HepG2 (cell line): ENCODE measurements around the gene NT5C. TPM values are rescaled to one million over a fixed set of nuclear protein-coding genes. Genes with fewer than 3 reads are reported as not detected.

Experiments
- BCL6 ChIP-seq: IDR thresholded peaks from 2 replicates; pipeline ENCODE4 v1.6.1; 2016; ENCODE audit warnings: missing genetic modification reagents, missing compliant biosample characterization
- BORCS8-MEF2B ChIP-seq: sonication (generic); formaldehyde crosslinking; IDR thresholded peaks from 2 replicates; pipeline ENCODE4 v1.8.0; 2022; ENCODE audit warnings: mild to moderate bottlenecking, missing genetic modification reagents
- HIVEP1 ChIP-seq: sonication (generic); formaldehyde crosslinking; IDR thresholded peaks from 2 replicates; pipeline ENCODE4 v1.4.0; 2020; ENCODE audit warnings: mild to moderate bottlenecking, missing genetic modification reagents
- JARID2 ChIP-seq: sonication (generic); formaldehyde crosslinking; IDR thresholded peaks from 2 replicates; pipeline ENCODE4 v1.8.1; 2023; ENCODE audit warnings: missing genetic modification reagents, inconsistent platforms; ENCODE audit not compliant: insufficient replicate concordance
- KAT8 ChIP-seq: IDR thresholded peaks from 2 replicates; pipeline ENCODE4 v1.6.1; 2016; ENCODE audit warnings: missing genetic modification reagents, missing compliant biosample characterization
- NFIC ChIP-seq: IDR thresholded peaks from 2 replicates; pipeline ENCODE4 v1.6.1; 2012; ENCODE audit warnings: mild to moderate bottlenecking, low read length, inconsistent platforms
- NRL ChIP-seq: sonication (generic); formaldehyde crosslinking; IDR thresholded peaks from 2 replicates; pipeline ENCODE4 v1.5.0; 2020; ENCODE audit warnings: missing genetic modification reagents, mild to moderate bottlenecking, moderate library complexity, borderline replicate concordance
- PRMT3 ChIP-seq: sonication (generic); formaldehyde crosslinking; IDR thresholded peaks from 2 replicates; pipeline ENCODE4 v1.8.1; 2022; ENCODE audit warnings: low read depth, mild to moderate bottlenecking, moderate library complexity, missing genetic modification reagents, borderline replicate concordance
- RFXANK ChIP-seq: IDR thresholded peaks from 2 replicates; pipeline ENCODE4 v1.6.1; 2016
- SOX6 ChIP-seq, 2 experiments: fragments of 450-650 bp in 1 of 2; sonication (generic) in 1 of 2; formaldehyde crosslinking in 1 of 2; IDR thresholded peaks; 2 replicates each; pipeline versions ENCODE4 v1.4.0 to v1.6.1; 2017 to 2020; ENCODE audit warnings: antibody characterized with exemption in 1 of 2, mild to moderate bottlenecking in 1 of 2, missing genetic modification reagents in 1 of 2
- TIGD3 ChIP-seq: sonication (generic); formaldehyde crosslinking; IDR thresholded peaks from 2 replicates; pipeline ENCODE4 v1.5.1; 2020; ENCODE audit warnings: mild to moderate bottlenecking, missing genetic modification reagents, borderline replicate concordance
- ZNF350 ChIP-seq: sonication (generic); formaldehyde crosslinking; IDR thresholded peaks from 2 replicates; pipeline ENCODE4 v1.4.0; 2020; ENCODE audit warnings: mild to moderate bottlenecking, low read depth, missing genetic modification reagents, borderline replicate concordance
- ZNF414 ChIP-seq: sonication (generic); formaldehyde crosslinking; IDR thresholded peaks from 2 replicates; pipeline ENCODE4 v1.5.0; 2020; ENCODE audit warnings: missing genetic modification reagents
- ZNF616 ChIP-seq: sonication (generic); formaldehyde crosslinking; IDR thresholded peaks from 2 replicates; pipeline ENCODE4 v1.5.0; 2020; ENCODE audit warnings: low read depth, mild to moderate bottlenecking, missing genetic modification reagents
- ZNF629 ChIP-seq: sonication (generic); formaldehyde crosslinking; conservative IDR thresholded peaks from 2 replicates; pipeline ENCODE4 v1.5.0; 2020; ENCODE audit warnings: missing genetic modification reagents
- ZNF672 ChIP-seq: sonication (generic); formaldehyde crosslinking; IDR thresholded peaks from 2 replicates; pipeline ENCODE4 v1.8.1; 2022; ENCODE audit warnings: missing genetic modification reagents
- ZNF703 ChIP-seq: sonication (generic); formaldehyde crosslinking; IDR thresholded peaks from 2 replicates; pipeline ENCODE4 v1.5.1; 2020; ENCODE audit warnings: missing genetic modification reagents, mild to moderate bottlenecking, moderate library complexity, borderline replicate concordance
- ZSCAN21 ChIP-seq: sonication (generic); formaldehyde crosslinking; IDR thresholded peaks from 2 replicates; pipeline ENCODE4 v1.8.0; 2022; ENCODE audit warnings: mild to moderate bottlenecking, missing genetic modification reagents, moderate library complexity, borderline replicate concordance
- polyA plus RNA-seq, 8 experiments: library from polyadenylated mRNA; depleted of rRNA in 3 of 8; stranded (reverse) in 7 of 8; unstranded in 1 of 8; fragments of >200 nt; fragmentation: Illumina TruSeq in 4 of 8; extraction: Trizol in 4 of 8; gene quantifications; 2 replicates each; pipeline versions ENCODE4 v1.2.1 to v1.2.3, GENCODE V29; 2011 to 2016; ENCODE audit warnings: low read depth in 4 of 8, missing spikeins in 1 of 8, mixed read lengths in 1 of 8; ENCODE audit not compliant: insufficient read depth in 1 of 8
- total RNA-seq, 5 experiments: library from RNA; depleted of rRNA; stranded (reverse); fragments of >200 nt; fragmentation: Illumina TruSeq; extraction: Trizol; gene quantifications; 2 replicates each; pipeline ENCODE4 v1.2.3, GENCODE V29; 2016; ENCODE audit warnings: low read depth in 1 of 5
- TF ChIP-seq, protein P1 (sequence below): sonication (generic); formaldehyde crosslinking; IDR thresholded peaks from 2 replicates; pipeline ENCODE4 v1.4.0; 2020; ENCODE audit warnings: mild to moderate bottlenecking, low read depth, missing genetic modification reagents
- TF ChIP-seq, protein P2 (sequence below): sonication (generic); formaldehyde crosslinking; IDR thresholded peaks from 2 replicates; pipeline ENCODE4 v1.5.0; 2020; ENCODE audit warnings: missing genetic modification reagents

The NT5C gene
- total and polyA plus RNA-seq, 2 of the 13 experiments (the other 11 are each of a cell fraction or from before 2014, with no cell fraction given): 42.8 to 48.6 TPM

DNA sequence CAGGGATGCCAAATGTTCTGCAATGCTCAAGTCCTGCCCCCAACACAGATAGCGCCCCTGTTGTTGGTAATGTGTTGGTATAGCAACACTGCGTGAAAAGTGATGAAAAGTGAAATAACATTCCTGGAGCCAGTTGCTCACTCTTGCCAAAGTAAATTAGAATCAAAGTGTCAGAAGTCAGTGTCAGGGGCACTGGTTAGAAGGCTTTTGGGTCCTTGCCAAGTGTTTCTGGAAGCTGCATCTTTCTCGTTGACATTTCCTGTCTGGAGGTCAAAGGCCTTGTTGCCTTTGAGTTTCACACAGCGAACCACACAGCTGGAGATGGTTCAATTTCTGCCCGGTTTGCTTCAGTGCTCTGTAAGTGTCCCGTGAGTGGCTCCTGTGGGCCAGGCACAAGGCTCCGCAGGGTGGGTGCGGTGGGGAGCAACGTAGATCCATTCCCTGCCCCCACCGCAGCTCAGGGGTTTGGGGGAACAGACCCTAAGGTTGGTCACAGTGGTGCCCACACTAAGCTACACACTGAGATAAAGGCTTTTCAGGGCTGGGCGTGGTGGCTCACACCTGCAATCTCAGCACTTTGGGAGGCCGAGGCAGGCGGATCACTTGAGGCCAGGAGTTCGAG lies 47.4 kb downstream of the NT5C start (continued):
- TF ChIP-seq SOX6 (IDR thresholded peaks at IDR 0.05) (no peak), SOX6 (CRISPR knock-in tag; IDR thresholded peaks at IDR 0.05) (peak; percentile 88), HIVEP1 (CRISPR knock-in tag) (peak; percentile 75; the same call in 1 of the 2 replicates), ZNF629 (0 out of 2 replicates have a peak, but pooled peaks have one; percentile 21), BORCS8-MEF2B (CRISPR knock-in tag) (peak; percentile 53; the same call in 1 of the 2 replicates), BCL6 (peak; percentile 99), RFXANK (CRISPR knock-in tag) (no peak), JARID2 (CRISPR knock-in tag) (peak; percentile 48), ZNF350 (CRISPR knock-in tag) (peak; percentile 68), ZNF672 (CRISPR knock-in tag) (no peak), KAT8 (CRISPR knock-in tag) (peak; percentile 81), ZNF414 (CRISPR knock-in tag) (peak; percentile 83; the same call in 1 of the 2 replicates), ZNF703 (CRISPR knock-in tag) (no peak), ZNF616 (CRISPR knock-in tag) (no peak), NFIC (peak; percentile 97), TIGD3 (CRISPR knock-in tag) (0 out of 2 replicates have a peak, but pooled peaks have one; percentile 61), ZSCAN21 (CRISPR knock-in tag) (peak; percentile 50; the same call in 1 of the 2 replicates), PRMT3 (CRISPR knock-in tag) (no peak), NRL (CRISPR knock-in tag) (peak; percentile 54; the same call in 1 of the 2 replicates)
- TF ChIP-seq, protein P1, sequence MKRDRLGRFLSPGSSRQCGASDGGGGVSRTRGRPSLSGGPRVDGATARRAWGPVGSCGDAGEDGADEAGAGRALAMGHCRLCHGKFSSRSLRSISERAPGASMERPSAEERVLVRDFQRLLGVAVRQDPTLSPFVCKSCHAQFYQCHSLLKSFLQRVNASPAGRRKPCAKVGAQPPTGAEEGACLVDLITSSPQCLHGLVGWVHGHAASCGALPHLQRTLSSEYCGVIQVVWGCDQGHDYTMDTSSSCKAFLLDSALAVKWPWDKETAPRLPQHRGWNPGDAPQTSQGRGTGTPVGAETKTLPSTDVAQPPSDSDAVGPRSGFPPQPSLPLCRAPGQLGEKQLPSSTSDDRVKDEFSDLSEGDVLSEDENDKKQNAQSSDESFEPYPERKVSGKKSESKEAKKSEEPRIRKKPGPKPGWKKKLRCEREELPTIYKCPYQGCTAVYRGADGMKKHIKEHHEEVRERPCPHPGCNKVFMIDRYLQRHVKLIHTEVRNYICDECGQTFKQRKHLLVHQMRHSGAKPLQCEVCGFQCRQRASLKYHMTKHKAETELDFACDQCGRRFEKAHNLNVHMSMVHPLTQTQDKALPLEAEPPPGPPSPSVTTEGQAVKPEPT: peak; percentile 28; the same call in 1 of the 2 replicates
- TF ChIP-seq, protein P2, sequence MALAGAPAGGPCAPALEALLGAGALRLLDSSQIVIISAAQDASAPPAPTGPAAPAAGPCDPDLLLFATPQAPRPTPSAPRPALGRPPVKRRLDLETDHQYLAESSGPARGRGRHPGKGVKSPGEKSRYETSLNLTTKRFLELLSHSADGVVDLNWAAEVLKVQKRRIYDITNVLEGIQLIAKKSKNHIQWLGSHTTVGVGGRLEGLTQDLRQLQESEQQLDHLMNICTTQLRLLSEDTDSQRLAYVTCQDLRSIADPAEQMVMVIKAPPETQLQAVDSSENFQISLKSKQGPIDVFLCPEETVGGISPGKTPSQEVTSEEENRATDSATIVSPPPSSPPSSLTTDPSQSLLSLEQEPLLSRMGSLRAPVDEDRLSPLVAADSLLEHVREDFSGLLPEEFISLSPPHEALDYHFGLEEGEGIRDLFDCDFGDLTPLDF (CRISPR knock-in tag): no peak
